Activated B cell treated with CpG ODN at 0.5 μM for 24 hours (primary cell): Measurements from ENCODE around the gene DPP10. TPM values are rescaled to one million over a fixed set of nuclear protein-coding genes. Genes with fewer than 3 reads are reported as not detected.

Source experiments
- ATAC-seq: fragments of 200-7000 bp; cut with Tn5 transposase; one replicate; pipeline ENCODE4 v1.10.0; 2021; ENCODE audit warnings: low read depth, mild to moderate bottlenecking, moderate library complexity
- CTCF ChIA-PET: fragments of 350-600 bp; sonication (Branson Sonifier 250); formaldehyde crosslinking; loops from one replicate; lab custom pipeline; 2021; ENCODE audit warnings: antibody characterized with exemption; lab: Charles Lee
- POLR2A ChIA-PET: fragments of 350-600 bp; sonication (Branson Sonifier 250); formaldehyde crosslinking; loops from one replicate; lab custom pipeline; 2021; ENCODE audit warnings: antibody characterized with exemption; lab: Charles Lee
- DNase-seq: peaks from one replicate; pipeline ENCODE4 v3.0.0; 2022
- H3K27ac Mint-ChIP-seq: one replicate; pipeline ENCODE4 v1.8.0; 2020; ENCODE audit warnings: mixed read lengths
- H3K27me3 Mint-ChIP-seq: one replicate; pipeline ENCODE4 v1.8.0; 2021; ENCODE audit warnings: mixed read lengths
- H3K36me3 Mint-ChIP-seq: one replicate; pipeline ENCODE4 v1.8.0; 2021; ENCODE audit warnings: low read depth, mixed read lengths
- H3K4me1 Mint-ChIP-seq: one replicate; pipeline ENCODE4 v1.8.0; 2021; ENCODE audit warnings: mixed read lengths
- H3K4me3 Mint-ChIP-seq: one replicate; pipeline ENCODE4 v1.8.0; 2020; ENCODE audit warnings: mild to moderate bottlenecking, mixed read lengths
- H3K9me3 Mint-ChIP-seq: one replicate; pipeline ENCODE4 v1.8.0; 2020; ENCODE audit warnings: mixed read lengths
- CTCF ChIP-seq: fragments of 200-600 bp; IDR thresholded peaks from one replicate; pipeline ENCODE4 v1.8.0; 2022; ENCODE audit warnings: antibody characterized with exemption, mild to moderate bottlenecking
- intact Hi-C: fragments of 100-400 bp; cut with micrococcal nuclease; formaldehyde crosslinking; loops from one replicate; pipeline ENCODE4 v1.15.1; 2024
- total RNA-seq: library from RNA; stranded (reverse); gene quantifications from 2 replicates; pipeline ENCODE4 v1.2.3, GENCODE V29; 2022

The DPP10 gene
- total RNA-seq, 1 donor from 2014 or later, result not detected

- ChIA-PET POLR2A (no interaction called here), CTCF (no interaction called here)
- TF ChIP-seq CTCF, result no peak
- no peaks in the 10 kb centered on the region for H3K27me3 Mint-ChIP-seq
- H3K9me3 Mint-ChIP-seq, result peaks cover 8% of the 10 kb centered on the region
- ATAC-seq (no peak), DNase-seq (no peak)
- no peaks in the 10 kb centered on the region for H3K4me1 Mint-ChIP-seq
- intact Hi-C loops, result no loop called here
- no peak overlapping the region for H3K4me3 Mint-ChIP-seq
- no peak overlapping the region for H3K27ac Mint-ChIP-seq
- H3K36me3 Mint-ChIP-seq, result no peaks in the 10 kb centered on the region
Measured at GRCh38 chr2:115549611-115550130, 1107.2 kb downstream of the DPP10 start.

GRCh38 chr2:115552726-115553125, 1110.3 kb downstream of the DPP10 start:
- no peak overlapping the region for H3K4me3 Mint-ChIP-seq
- no peaks in the 10 kb centered on the region for H3K36me3 Mint-ChIP-seq
- intact Hi-C loops, result no loop called here
- DNase-seq (no peak), ATAC-seq (no peak)
- POLR2A ChIA-PET, result no interaction called here
- no peaks in the 10 kb centered on the region for H3K4me1 Mint-ChIP-seq
- CTCF ChIA-PET, result no interaction called here
- H3K27me3 Mint-ChIP-seq, result no peaks in the 10 kb centered on the region
- no peak overlapping the region for H3K27ac Mint-ChIP-seq
- H3K9me3 Mint-ChIP-seq, result peaks cover 6% of the 10 kb centered on the region
- TF ChIP-seq CTCF, result no peak

DNA sequence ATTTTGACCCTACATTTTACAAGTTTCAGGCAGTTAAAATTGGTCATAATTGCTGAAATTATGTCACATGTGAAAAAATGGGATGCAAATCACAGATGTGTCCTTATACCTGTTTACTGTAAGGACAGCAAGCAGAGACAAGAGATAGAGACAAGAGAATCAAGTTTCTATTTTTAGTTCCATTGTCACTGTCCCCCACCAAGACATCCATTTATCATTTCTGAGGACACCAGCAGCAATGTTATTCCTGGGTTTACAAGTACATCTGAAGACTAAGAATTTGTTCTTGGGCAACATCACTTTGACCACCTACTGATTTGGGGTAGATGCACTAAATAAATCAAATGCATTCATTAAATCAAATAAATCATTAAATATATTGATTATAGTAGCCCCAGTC, 1111.7 kb downstream of the DPP10 start:
- H3K27me3 Mint-ChIP-seq, result no peaks in the 10 kb centered on the region
- ChIA-PET POLR2A (no interaction called here), CTCF (no interaction called here)
- H3K4me1 Mint-ChIP-seq, result no peaks in the 10 kb centered on the region
- H3K4me3 Mint-ChIP-seq, result no peak overlapping the region
- peaks cover 5% of the 10 kb centered on the region for H3K9me3 Mint-ChIP-seq
- TF ChIP-seq CTCF, result no peak
- no peaks in the 10 kb centered on the region for H3K36me3 Mint-ChIP-seq
- intact Hi-C loops, result no loop called here
- no peak for DNase-seq
- ATAC-seq, result no peak
- H3K27ac Mint-ChIP-seq, result no peak overlapping the region

DNA sequence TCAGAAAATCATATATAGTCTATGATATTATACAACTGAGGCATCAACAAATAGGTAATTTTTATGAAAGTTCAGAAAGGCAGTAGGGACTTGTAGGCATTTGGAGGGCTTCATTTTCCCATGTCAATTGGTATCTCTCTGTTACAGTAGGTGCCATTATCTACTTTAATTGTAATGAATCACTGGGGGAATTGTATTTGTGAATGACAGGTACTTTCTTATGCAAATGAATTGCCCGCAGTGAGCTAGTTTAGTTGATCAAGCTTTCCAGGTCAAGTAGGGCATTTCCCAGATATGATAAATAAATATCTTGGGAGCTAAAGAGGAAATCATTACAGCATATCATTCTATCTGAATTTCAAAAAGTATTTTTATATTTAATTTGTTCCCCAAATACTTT, 1116.3 kb downstream of the DPP10 start:
- intact Hi-C loops, result no loop called here
- Mint-ChIP-seq H3K4me1 (no peaks in the 10 kb centered on the region), H3K27me3 (no peaks in the 10 kb centered on the region), H3K36me3 (no peaks in the 10 kb centered on the region), H3K9me3 (peaks cover 5% of the 10 kb centered on the region), H3K4me3 (no peak overlapping the region), H3K27ac (no peak overlapping the region)
- POLR2A ChIA-PET, result no interaction called here
- no peak for TF ChIP-seq CTCF
- DNase-seq (no peak), ATAC-seq (no peak)
- CTCF ChIA-PET, result no interaction called here

DNA sequence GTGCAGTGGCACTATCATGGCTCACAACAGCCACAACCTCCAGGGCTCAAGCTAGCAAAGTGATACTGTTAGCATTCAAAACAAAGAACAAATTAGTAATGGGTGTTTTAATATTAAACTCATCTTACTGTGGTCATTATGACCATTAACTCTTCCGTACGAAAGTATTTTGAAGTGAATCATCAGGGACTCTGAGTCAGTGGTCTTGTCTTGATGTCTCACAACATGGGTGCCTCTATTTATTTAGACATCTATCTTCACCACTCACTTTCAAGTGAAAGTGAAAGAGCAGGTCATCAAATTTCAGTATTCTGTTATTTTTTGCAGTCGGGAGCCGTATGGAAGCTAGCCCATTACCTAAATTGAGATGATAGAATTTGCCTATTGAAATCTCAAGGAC, 1118.2 kb downstream of the DPP10 start:
- H3K4me3 Mint-ChIP-seq, result no peak overlapping the region
- H3K27ac Mint-ChIP-seq, result no peak overlapping the region
- CTCF ChIA-PET, result no interaction called here
- no peaks in the 10 kb centered on the region for H3K27me3 Mint-ChIP-seq
- H3K9me3 Mint-ChIP-seq, result peaks cover 5% of the 10 kb centered on the region
- no peak for TF ChIP-seq CTCF
- DNase-seq (no peak), ATAC-seq (no peak)
- intact Hi-C loops, result no loop called here
- H3K36me3 Mint-ChIP-seq, result no peaks in the 10 kb centered on the region
- no peaks in the 10 kb centered on the region for H3K4me1 Mint-ChIP-seq
- POLR2A ChIA-PET, result no interaction called here
